Natural killer cell (primary cell): ENCODE measurements around the gene AJAP1. TPM values are rescaled to one million over a fixed set of nuclear protein-coding genes. Genes with fewer than 3 reads are reported as not detected.

Experiments
- ATAC-seq, 3 donors: fragments of 150-1000 bp in 2 of 3; fragments of 200-7000 bp in 1 of 3; cut with Tn5 transposase; 1 replicate in 1 of 3; 2 replicates in 2 of 3; pipeline ENCODE4 v1.10.0; 2021; ENCODE audit warnings: mild to moderate bottlenecking in 2 of 3, moderate library complexity in 2 of 3
- DNase-seq, 2 donors: peaks; one replicate each; pipeline versions ENCODE4 v3.0.0 to v3.0.0-alpha.2; 2013 to 2021; ENCODE audit warnings: mixed read lengths in 1 of 2
- H3K27ac ChIP-seq: one replicate; pipeline ENCODE4 v1.5.1; 2013; ENCODE audit warnings: mild to moderate bottlenecking, low read length
- H3K27me3 ChIP-seq: one replicate; pipeline ENCODE4 v1.6.1; 2013; ENCODE audit warnings: low read length; ENCODE audit not compliant: control insufficient read depth, insufficient read depth
- H3K36me3 ChIP-seq: one replicate; pipeline ENCODE4 v1.6.1; 2013; ENCODE audit warnings: low read length; ENCODE audit not compliant: control insufficient read depth, insufficient read depth
- H3K4me1 ChIP-seq: one replicate; pipeline ENCODE4 v1.6.1; 2013; ENCODE audit warnings: low read length; ENCODE audit not compliant: control insufficient read depth, insufficient read depth
- H3K4me3 ChIP-seq: one replicate; pipeline ENCODE4 v1.5.1; 2013; ENCODE audit warnings: low read length
- H3K9me3 ChIP-seq: one replicate; pipeline ENCODE4 v1.6.1; 2013; ENCODE audit warnings: low read length; ENCODE audit not compliant: control insufficient read depth, insufficient read depth
- H3K27ac Mint-ChIP-seq, 2 donors: one replicate each; pipeline ENCODE4 v1.8.0; 2022; ENCODE audit warnings: mild to moderate bottlenecking in 2 of 2, mixed read lengths in 2 of 2, moderate library complexity in 1 of 2
- H3K27me3 Mint-ChIP-seq, 2 donors: one replicate each; pipeline ENCODE4 v1.8.0; 2022; ENCODE audit warnings: low read depth in 2 of 2, mixed read lengths in 2 of 2
- H3K36me3 Mint-ChIP-seq: one replicate; pipeline ENCODE4 v1.8.0; 2022; ENCODE audit warnings: mixed read lengths
- H3K4me1 Mint-ChIP-seq, 2 donors: one replicate each; pipeline ENCODE4 v1.8.0; 2022; ENCODE audit warnings: mixed read lengths in 2 of 2
- H3K4me3 Mint-ChIP-seq: one replicate; pipeline ENCODE4 v1.8.0; 2022; ENCODE audit warnings: mild to moderate bottlenecking, moderate library complexity, mixed read lengths
- H3K9me3 Mint-ChIP-seq, 2 donors: one replicate each; pipeline ENCODE4 v1.8.0; 2022; ENCODE audit warnings: mixed read lengths in 2 of 2
- WGBS: methylation state at CpG from one replicate; pipeline ENCODE4 v1.1.7; 2013; ENCODE audit warnings: missing lambda C conversion rate; ENCODE audit not compliant: insufficient coverage; 5-methylcytosine and 5-hydroxymethylcytosine counted together
- intact Hi-C: fragments of 100-400 bp; cut with micrococcal nuclease; formaldehyde crosslinking; loops from one replicate; pipeline ENCODE4 v1.14.2; 2022
- total RNA-seq, 4 donors: library from RNA; stranded (reverse); fragments of 120-200 nt in 1 of 4; gene quantifications; one replicate each; pipeline versions ENCODE4 v1.2.3 to v1.2.4, GENCODE V29; 2013 to 2022
- TF ChIP-seq, protein P1 (sequence below): fragments of 200-600 bp; IDR thresholded peaks from one replicate; pipeline ENCODE4 v1.8.0; 2022; ENCODE audit warnings: antibody characterized with exemption

The AJAP1 gene
- total RNA-seq, 3 donors from 2014 or later (not counting 1 experiment from before 2014, with no cell fraction given), result not detected

- WGBS, result 90% methylated on average over 2 of the region's 2 CpGs
- no peak overlapping the region for H3K4me3 Mint-ChIP-seq
- DNase-seq (no peak), ATAC-seq (no peak)
- H3K27ac Mint-ChIP-seq, result no peak overlapping the region
- Histone ChIP-seq H3K4me3 (no peak overlapping the region), H3K9me3 (no peaks in the 10 kb centered on the region), H3K4me1 (no peaks in the 10 kb centered on the region), H3K27ac (no peak overlapping the region), H3K27me3 (no peaks in the 10 kb centered on the region), H3K36me3 (no peaks in the 10 kb centered on the region)
- no peaks in the 10 kb centered on the region for H3K36me3 Mint-ChIP-seq
- TF ChIP-seq, protein P1, sequence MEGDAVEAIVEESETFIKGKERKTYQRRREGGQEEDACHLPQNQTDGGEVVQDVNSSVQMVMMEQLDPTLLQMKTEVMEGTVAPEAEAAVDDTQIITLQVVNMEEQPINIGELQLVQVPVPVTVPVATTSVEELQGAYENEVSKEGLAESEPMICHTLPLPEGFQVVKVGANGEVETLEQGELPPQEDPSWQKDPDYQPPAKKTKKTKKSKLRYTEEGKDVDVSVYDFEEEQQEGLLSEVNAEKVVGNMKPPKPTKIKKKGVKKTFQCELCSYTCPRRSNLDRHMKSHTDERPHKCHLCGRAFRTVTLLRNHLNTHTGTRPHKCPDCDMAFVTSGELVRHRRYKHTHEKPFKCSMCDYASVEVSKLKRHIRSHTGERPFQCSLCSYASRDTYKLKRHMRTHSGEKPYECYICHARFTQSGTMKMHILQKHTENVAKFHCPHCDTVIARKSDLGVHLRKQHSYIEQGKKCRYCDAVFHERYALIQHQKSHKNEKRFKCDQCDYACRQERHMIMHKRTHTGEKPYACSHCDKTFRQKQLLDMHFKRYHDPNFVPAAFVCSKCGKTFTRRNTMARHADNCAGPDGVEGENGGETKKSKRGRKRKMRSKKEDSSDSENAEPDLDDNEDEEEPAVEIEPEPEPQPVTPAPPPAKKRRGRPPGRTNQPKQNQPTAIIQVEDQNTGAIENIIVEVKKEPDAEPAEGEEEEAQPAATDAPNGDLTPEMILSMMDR, result no peak
- peaks cover 11 to 44% of the 10 kb centered on the region in 2 donors for H3K27me3 Mint-ChIP-seq
- H3K4me1 Mint-ChIP-seq, result no peaks in the 10 kb centered on the region
- intact Hi-C loops, result no loop called here
- H3K9me3 Mint-ChIP-seq, result no peaks in the 10 kb centered on the region
Measured at GRCh38 chr1:4661595-4661917, 7.1 kb downstream of the AJAP1 start.

- Histone ChIP-seq H3K27me3 (no peaks in the 10 kb centered on the region), H3K36me3 (no peaks in the 10 kb centered on the region), H3K4me3 (no peak overlapping the region), H3K4me1 (no peaks in the 10 kb centered on the region), H3K27ac (no peak overlapping the region), H3K9me3 (no peaks in the 10 kb centered on the region)
- ATAC-seq (no peak), DNase-seq (no peak)
- TF ChIP-seq, protein P1, result no peak
- H3K27ac Mint-ChIP-seq, result no peak overlapping the region
- peaks cover 5 to 38% of the 10 kb centered on the region in 2 donors for H3K27me3 Mint-ChIP-seq
- no peaks in the 10 kb centered on the region for H3K4me1 Mint-ChIP-seq
- H3K4me3 Mint-ChIP-seq, result no peak overlapping the region
- WGBS, result 86% methylated on average over 13 of the region's 13 CpGs
- no peaks in the 10 kb centered on the region for H3K36me3 Mint-ChIP-seq
- intact Hi-C loops, result no loop called here
- H3K9me3 Mint-ChIP-seq, result no peaks in the 10 kb centered on the region
Measured at GRCh38 chr1:4662168-4662567, 7.8 kb downstream of the AJAP1 start.

- TF ChIP-seq, protein P1, result no peak
- no peak for DNase-seq
- Histone ChIP-seq H3K9me3 (no peaks in the 10 kb centered on the region), H3K36me3 (no peaks in the 10 kb centered on the region), H3K4me1 (no peaks in the 10 kb centered on the region), H3K27me3 (no peaks in the 10 kb centered on the region), H3K4me3 (no peak overlapping the region), H3K27ac (no peak overlapping the region)
- H3K27ac Mint-ChIP-seq, result no peak overlapping the region
- H3K4me1 Mint-ChIP-seq, result no peaks in the 10 kb centered on the region
- intact Hi-C loops, result no loop called here
- no peak for ATAC-seq
- no peaks in the 10 kb centered on the region for H3K9me3 Mint-ChIP-seq
- H3K27me3 Mint-ChIP-seq, result peaks cover under 1 to 33% of the 10 kb centered on the region in 2 donors
- no peak overlapping the region for H3K4me3 Mint-ChIP-seq
- H3K36me3 Mint-ChIP-seq, result no peaks in the 10 kb centered on the region
- 79% methylated on average over 7 of the region's 7 CpGs for WGBS
Measured at GRCh38 chr1:4662723-4663122, 8.3 kb downstream of the AJAP1 start.

- Mint-ChIP-seq H3K27ac (no peak overlapping the region), H3K36me3 (no peaks in the 10 kb centered on the region), H3K9me3 (no peaks in the 10 kb centered on the region), H3K4me3 (no peak overlapping the region), H3K27me3 (peaks cover 0 to 23% of the 10 kb centered on the region in 2 donors), H3K4me1 (no peaks in the 10 kb centered on the region)
- 89% methylated on average over 5 of the region's 5 CpGs for WGBS
- DNase-seq (no peak), ATAC-seq (no peak)
- Histone ChIP-seq H3K9me3 (no peaks in the 10 kb centered on the region), H3K27ac (no peak overlapping the region), H3K27me3 (no peaks in the 10 kb centered on the region), H3K4me3 (no peak overlapping the region), H3K36me3 (no peaks in the 10 kb centered on the region), H3K4me1 (no peaks in the 10 kb centered on the region)
- TF ChIP-seq, protein P1, result no peak
- intact Hi-C loops, result no loop called here
Measured at GRCh38 chr1:4664095-4664494, 9.7 kb downstream of the AJAP1 start.
